ENCODE data around the gene PRKG1. TPM values are rescaled to one million over a fixed set of nuclear protein-coding genes. Genes with fewer than 3 reads are reported as not detected.
A peak's percentile ranks its signal among the peaks of the same experiment; 100 is the strongest.

Gene PRKG1
- total RNA-seq, 1 experiment from 2014 or later, result 10.4 TPM

DNA sequence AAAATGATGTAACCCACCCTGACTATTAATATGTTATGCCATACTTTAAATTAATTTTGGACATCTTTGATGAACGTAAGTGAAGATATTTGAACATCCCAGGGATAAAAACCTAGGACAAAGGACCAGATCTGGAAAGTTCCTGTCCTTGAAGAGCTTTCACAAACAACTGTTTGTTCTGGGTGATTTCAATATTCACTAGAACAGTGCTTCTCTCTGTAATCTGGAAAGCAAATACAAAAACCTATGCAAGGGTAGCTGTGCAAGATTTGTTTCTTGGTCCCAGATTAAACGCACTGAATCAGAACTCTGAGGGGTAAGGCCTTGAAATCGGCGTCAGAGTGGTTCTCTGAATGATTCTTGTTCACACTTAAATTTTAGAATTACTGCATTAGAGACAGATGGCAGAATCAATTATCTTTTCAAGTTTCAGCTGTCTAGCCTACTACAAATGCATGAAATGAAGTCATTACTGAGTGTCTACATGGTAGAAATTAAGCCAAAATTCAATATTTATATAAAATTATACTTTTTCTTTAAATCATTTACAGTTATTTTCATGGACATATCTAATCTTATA lies 694.7 kb downstream of the PRKG1 start:
- Histone ChIP-seq H3K79me1 (ENCODE audit: insufficient read depth, low read depth, low read length, poor library complexity, severe bottlenecking) (no peaks in the 10 kb centered on the region), H3K23me2 (ENCODE audit: insufficient read length, low read depth, low read length, poor library complexity, severe bottlenecking) (no peaks in the 10 kb centered on the region), H3K4ac (ENCODE audit: low read depth, low read length) (no peak overlapping the region), H3K27ac (ENCODE audit: insufficient read length, low read depth, low read length) (no peak overlapping the region), H4K8ac (replicated peaks; ENCODE audit: insufficient read length, low read depth, low read length) (no peak overlapping the region), H3K23ac (ENCODE audit: insufficient read length, low read depth, low read length) (no peak overlapping the region), H3K4me1 (ENCODE audit: insufficient read depth, low read length) (no peaks in the 10 kb centered on the region; the same call in 1 of the 2 replicates), H4K5ac (ENCODE audit: insufficient read length, low read depth, low read length) (no peak overlapping the region), H3K4me2 (ENCODE audit: insufficient read depth, insufficient read length, low read length) (no peak overlapping the region), H4K91ac (ENCODE audit: insufficient read length, low read depth, low read length) (no peak overlapping the region), H2AK5ac (ENCODE audit: insufficient read length, low read length) (no peak overlapping the region), H3K56ac (ENCODE audit: insufficient read length, low read depth, low read length) (no peak overlapping the region), H3K9ac (ENCODE audit: extremely low read depth, insufficient read length, low read length) (no peak overlapping the region), H2AFZ (ENCODE audit: low read length) (no peak overlapping the region), H2BK120ac (ENCODE audit: low read depth, low read length, poor library complexity, severe bottlenecking) (no peak overlapping the region), H2BK5ac (ENCODE audit: insufficient read length, low read length) (no peak overlapping the region), H2BK20ac (ENCODE audit: low read depth, low read length, poor library complexity, severe bottlenecking) (no peak overlapping the region), H4K20me1 (ENCODE audit: control insufficient read depth, insufficient read depth, insufficient read length) (no peaks in the 10 kb centered on the region), H3K79me2 (ENCODE audit: insufficient read depth, low read length) (no peaks in the 10 kb centered on the region), H3K27me3 (ENCODE audit: insufficient read depth, low read length) (no peaks in the 10 kb centered on the region), H3T11ph (ENCODE audit: low read length) (no peak overlapping the region), H2BK15ac (ENCODE audit: low read depth, low read length) (no peak overlapping the region), H3K9me3 (ENCODE audit: control insufficient read depth, low read depth, low read length) (peaks cover 9% of the 10 kb centered on the region), H2BK12ac (ENCODE audit: insufficient read length, low read depth, low read length) (no peak overlapping the region), H3K18ac (ENCODE audit: insufficient read length, low read depth, low read length) (no peak overlapping the region), H3K14ac (ENCODE audit: insufficient read depth, low read length) (no peak overlapping the region)
- no CpG with 5 or more reads among the region's 4 CpGs for WGBS (ENCODE audit: extremely low coverage, insufficient read length, low lambda C conversion rate)
- TF ChIP-seq, protein P1, sequence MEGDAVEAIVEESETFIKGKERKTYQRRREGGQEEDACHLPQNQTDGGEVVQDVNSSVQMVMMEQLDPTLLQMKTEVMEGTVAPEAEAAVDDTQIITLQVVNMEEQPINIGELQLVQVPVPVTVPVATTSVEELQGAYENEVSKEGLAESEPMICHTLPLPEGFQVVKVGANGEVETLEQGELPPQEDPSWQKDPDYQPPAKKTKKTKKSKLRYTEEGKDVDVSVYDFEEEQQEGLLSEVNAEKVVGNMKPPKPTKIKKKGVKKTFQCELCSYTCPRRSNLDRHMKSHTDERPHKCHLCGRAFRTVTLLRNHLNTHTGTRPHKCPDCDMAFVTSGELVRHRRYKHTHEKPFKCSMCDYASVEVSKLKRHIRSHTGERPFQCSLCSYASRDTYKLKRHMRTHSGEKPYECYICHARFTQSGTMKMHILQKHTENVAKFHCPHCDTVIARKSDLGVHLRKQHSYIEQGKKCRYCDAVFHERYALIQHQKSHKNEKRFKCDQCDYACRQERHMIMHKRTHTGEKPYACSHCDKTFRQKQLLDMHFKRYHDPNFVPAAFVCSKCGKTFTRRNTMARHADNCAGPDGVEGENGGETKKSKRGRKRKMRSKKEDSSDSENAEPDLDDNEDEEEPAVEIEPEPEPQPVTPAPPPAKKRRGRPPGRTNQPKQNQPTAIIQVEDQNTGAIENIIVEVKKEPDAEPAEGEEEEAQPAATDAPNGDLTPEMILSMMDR (conservative IDR thresholded peaks at IDR 0.05), result no peak
- Mint-ChIP-seq H3K27ac (0 out of 7 replicates have a peak overlapping the region, but pooled peaks of 1 of the 3 experiments have one; percentile 29), H3K4me1 (peaks cover 8 to 15% of the 10 kb centered on the region in 2 experiments), H3K27me3 (ENCODE audit: low read depth) (no peaks in the 10 kb centered on the region), H3K9me3 (peaks cover 11 to 12% of the 10 kb centered on the region in 2 experiments), H3K36me3 (ENCODE audit: insufficient read depth in 1 of 3, low read depth in 3 of 3) (peaks cover 3 to 14% (median 9%) of the 10 kb centered on the region in 3 experiments; a peak in 5 of 7 replicates), H3K4me3 (no peak overlapping the region)
- DNase-seq, result no peak

Measured in H9 (cell line).